Caco-2 (cell line): ENCODE results near the gene MTOR. TPM values are rescaled to one million over a fixed set of nuclear protein-coding genes. Genes with fewer than 3 reads are reported as not detected.

ENCODE experiments used
- BruUV-seq: library from RNA; stranded (reverse); fragments of 400-500 nt; replicated peaks from 2 replicates; lab custom pipeline; 2021; lab: Mats Ljungman, UMichigan
- CTCF ChIA-PET: fragments of 300-600 bp; sonication (Branson Sonifier 250); formaldehyde crosslinking; loops from one replicate; lab custom pipeline; 2022; ENCODE audit warnings: antibody characterized with exemption; lab: Charles Lee
- POLR2A ChIA-PET: fragments of 300-600 bp; sonication (Branson Sonifier 250); formaldehyde crosslinking; loops from one replicate; lab custom pipeline; 2022; ENCODE audit warnings: antibody characterized with exemption; lab: Charles Lee
- DNase-seq, 2 experiments: peaks; one replicate each; pipeline versions ENCODE4 v3.0.0 to v3.0.0-alpha.2; 2020 to 2022
- H3K27me3 ChIP-seq: replicated peaks from 2 replicates; pipeline ENCODE4 v1.6.0; 2011; ENCODE audit warnings: low read length; ENCODE audit not compliant: control insufficient read depth, insufficient read depth
- H3K36me3 ChIP-seq: 2 replicates; pipeline ENCODE4 v1.5.1; 2011; ENCODE audit warnings: low read length; ENCODE audit not compliant: control insufficient read depth, insufficient read depth
- H3K4me1 ChIP-seq: fragments of 250-450 bp; sonication (Bioruptor Pico); 2 replicates; pipeline ENCODE4 v1.5.1; 2020; ENCODE audit warnings: mild to moderate bottlenecking
- H3K4me3 ChIP-seq: 2 replicates; pipeline ENCODE4 v1.5.1; 2011; ENCODE audit warnings: low read depth, mild to moderate bottlenecking, control low read depth, low read length
- H3K9me3 ChIP-seq: fragments of 250-450 bp; sonication (Bioruptor Pico); 2 replicates; pipeline ENCODE4 v1.5.1; 2020; ENCODE audit warnings: mild to moderate bottlenecking, moderate library complexity
- H3K27ac Mint-ChIP-seq: one replicate; pipeline ENCODE4 v1.8.0; 2022; ENCODE audit warnings: mixed read lengths; ENCODE audit not compliant: unreplicated experiment
- H3K27me3 Mint-ChIP-seq: one replicate; pipeline ENCODE4 v1.8.0; 2022; ENCODE audit warnings: mixed read lengths; ENCODE audit not compliant: insufficient read depth, unreplicated experiment
- H3K36me3 Mint-ChIP-seq: one replicate; pipeline ENCODE4 v1.8.0; 2022; ENCODE audit warnings: mild to moderate bottlenecking, mixed read lengths; ENCODE audit not compliant: insufficient read depth, unreplicated experiment
- H3K4me1 Mint-ChIP-seq: one replicate; pipeline ENCODE4 v1.8.0; 2022; ENCODE audit warnings: low read depth, mixed read lengths; ENCODE audit not compliant: unreplicated experiment
- H3K4me3 Mint-ChIP-seq: one replicate; pipeline ENCODE4 v1.8.0; 2022; ENCODE audit warnings: mild to moderate bottlenecking, moderate library complexity, mixed read lengths; ENCODE audit not compliant: unreplicated experiment
- H3K9me3 Mint-ChIP-seq: one replicate; pipeline ENCODE4 v1.8.0; 2022; ENCODE audit warnings: mixed read lengths; ENCODE audit not compliant: unreplicated experiment
- CTCF ChIP-seq, 2 experiments: fragments of 200-600 bp in 1 of 2; IDR thresholded peaks; 1 replicate in 1 of 2; 2 replicates in 1 of 2; pipeline versions ENCODE4 v1.5.1 to v1.8.0; 2011 to 2022; ENCODE audit warnings: antibody characterized with exemption in 1 of 2, control low read depth in 1 of 2, inconsistent platforms in 1 of 2, low read depth in 1 of 2, low read length in 1 of 2, mild to moderate bottlenecking in 1 of 2, moderate library complexity in 1 of 2; ENCODE audit not compliant: insufficient read depth in 1 of 2, severe bottlenecking in 1 of 2, unreplicated experiment in 1 of 2
- intact Hi-C: fragments of 100-400 bp; cut with micrococcal nuclease; formaldehyde crosslinking; loops from one replicate; pipeline ENCODE4 v1.10.0; 2022; ENCODE audit not compliant: unreplicated experiment
- total RNA-seq: library from RNA; stranded (reverse); gene quantifications from 2 replicates; pipeline ENCODE4 v1.2.3, GENCODE V29; 2022

MTOR gene
- total RNA-seq, 1 experiment from 2014 or later, result 45.7 TPM

- no peak for TF ChIP-seq CTCF (IDR thresholded peaks at IDR 0.05; ENCODE audit: insufficient read depth in 1 of 2, low read depth in 1 of 2, low read length in 1 of 2, severe bottlenecking in 1 of 2, unreplicated experiment in 1 of 2)
- H3K9me3 Mint-ChIP-seq, result no peaks in the 10 kb centered on the region
- Histone ChIP-seq H3K9me3 (no peaks in the 10 kb centered on the region), H3K4me1 (no peaks in the 10 kb centered on the region), H3K4me3 (no peak overlapping the region), H3K27me3 (no peaks in the 10 kb centered on the region), H3K36me3 (no peaks in the 10 kb centered on the region)
- intact Hi-C loops, result no loop called here
- peaks cover 15% of the 10 kb centered on the region for H3K36me3 Mint-ChIP-seq
- BruUV-seq, result no TSS peak
- H3K27me3 Mint-ChIP-seq, result no peaks in the 10 kb centered on the region
- no peak overlapping the region for H3K27ac Mint-ChIP-seq
- no peak overlapping the region for H3K4me3 Mint-ChIP-seq
- ChIA-PET POLR2A (no interaction called here), CTCF (no interaction called here)
- no peak for DNase-seq
- H3K4me1 Mint-ChIP-seq, result no peaks in the 10 kb centered on the region
Measured at GRCh38 chr1:11175461-11175860, 86.9 kb downstream of the MTOR start.

GRCh38 chr1:11174261-11174942, 87.9 kb downstream of the MTOR start:
- CTCF ChIA-PET, result no interaction called here
- no peak for DNase-seq
- H3K4me1 Mint-ChIP-seq, result no peaks in the 10 kb centered on the region
- Histone ChIP-seq H3K4me3 (no peak overlapping the region), H3K27me3 (no peaks in the 10 kb centered on the region), H3K4me1 (no peaks in the 10 kb centered on the region), H3K36me3 (no peaks in the 10 kb centered on the region), H3K9me3 (no peaks in the 10 kb centered on the region)
- peaks cover 6% of the 10 kb centered on the region for H3K36me3 Mint-ChIP-seq
- no peak overlapping the region for H3K4me3 Mint-ChIP-seq
- no peaks in the 10 kb centered on the region for H3K27me3 Mint-ChIP-seq
- POLR2A ChIA-PET, result no interaction called here
- no peaks in the 10 kb centered on the region for H3K9me3 Mint-ChIP-seq
- no peak for TF ChIP-seq CTCF (IDR thresholded peaks at IDR 0.05; ENCODE audit: insufficient read depth in 1 of 2, low read depth in 1 of 2, low read length in 1 of 2, severe bottlenecking in 1 of 2, unreplicated experiment in 1 of 2)
- intact Hi-C loops, result no loop called here
- no TSS peak for BruUV-seq
- no peak overlapping the region for H3K27ac Mint-ChIP-seq

- Mint-ChIP-seq H3K27ac (no peak overlapping the region), H3K4me1 (no peaks in the 10 kb centered on the region), H3K27me3 (no peaks in the 10 kb centered on the region), H3K9me3 (no peaks in the 10 kb centered on the region), H3K4me3 (no peak overlapping the region), H3K36me3 (peaks cover 6% of the 10 kb centered on the region)
- no peaks in the 10 kb centered on the region for H3K27me3 ChIP-seq
- no peak for DNase-seq
- ChIA-PET POLR2A (interaction anchor here (0.6 kb wide), 1 partner anchor 81 kb away, joined by 6 read pairs; no protein-coding TSS in a partner anchor), CTCF (no interaction called here)
- no peak for TF ChIP-seq CTCF (IDR thresholded peaks at IDR 0.05; ENCODE audit: insufficient read depth in 1 of 2, low read depth in 1 of 2, low read length in 1 of 2, severe bottlenecking in 1 of 2, unreplicated experiment in 1 of 2)
- H3K9me3 ChIP-seq, result no peaks in the 10 kb centered on the region
- intact Hi-C loops, result no loop called here
- no TSS peak for BruUV-seq
- H3K4me1 ChIP-seq, result no peaks in the 10 kb centered on the region
- H3K4me3 ChIP-seq, result no peak overlapping the region
- H3K36me3 ChIP-seq, result no peaks in the 10 kb centered on the region
Measured at GRCh38 chr1:11170102-11170501, 92.2 kb downstream of the MTOR start.
